CD14-positive monocyte (primary cell): Measurements from ENCODE around the gene TXNRD1. TPM values are rescaled to one million over a fixed set of nuclear protein-coding genes. Genes with fewer than 3 reads are reported as not detected.

Experiments
- DNase-seq, 3 donors: peaks; one replicate each; pipeline ENCODE4 v3.0.0-alpha.2; 2011 to 2022
- H2AFZ ChIP-seq: 2 replicates; pipeline ENCODE4 v1.6.0; 2012; ENCODE audit warnings: mild to moderate bottlenecking, low read depth, low read length, inconsistent platforms; ENCODE audit not compliant: insufficient read depth, poor library complexity, severe bottlenecking
- H3K27ac ChIP-seq, 2 donors: 1 replicate in 1 of 2; 2 replicates in 1 of 2; pipeline ENCODE4 v1.5.1; 2012 to 2013; ENCODE audit warnings: low read length in 2 of 2, control low read depth in 1 of 2, inconsistent platforms in 1 of 2, low read depth in 1 of 2, mild to moderate bottlenecking in 1 of 2
- H3K27me3 ChIP-seq, 2 donors: one replicate each; pipeline versions ENCODE4 v1.6.0 to v1.6.1; 2011 to 2013; ENCODE audit warnings: low read length in 2 of 2; ENCODE audit not compliant: control insufficient read depth in 2 of 2, insufficient read depth in 2 of 2
- H3K36me3 ChIP-seq, 2 donors: replicated peaks in 1 of 2; 1 replicate in 1 of 2; 2 replicates in 1 of 2; pipeline versions ENCODE4 v1.5.1 to v1.6.1; 2012 to 2013; ENCODE audit warnings: low read length in 2 of 2, control low read depth in 1 of 2, inconsistent platforms in 1 of 2, mild to moderate bottlenecking in 1 of 2; ENCODE audit not compliant: insufficient read depth in 2 of 2, control insufficient read depth in 1 of 2
- H3K4me1 ChIP-seq, 2 donors: 1 replicate in 1 of 2; 2 replicates in 1 of 2; pipeline versions ENCODE4 v1.5.1 to v1.6.1; 2012 to 2013; ENCODE audit warnings: low read length in 2 of 2, control low read depth in 1 of 2, inconsistent platforms in 1 of 2, mild to moderate bottlenecking in 1 of 2, moderate library complexity in 1 of 2; ENCODE audit not compliant: insufficient read depth in 2 of 2, control insufficient read depth in 1 of 2
- H3K4me2 ChIP-seq: replicated peaks from 2 replicates; pipeline ENCODE3; 2012; ENCODE audit warnings: low read length, moderate library complexity, mild to moderate bottlenecking; ENCODE audit not compliant: poor library complexity, severe bottlenecking; ENCODE audit errors: extremely low read depth
- H3K4me3 ChIP-seq, 3 experiments: fragments of 200-600 bp in 1 of 3; sonication (generic) in 1 of 3; replicated peaks in 1 of 3; 1 replicate in 2 of 3; 2 replicates in 1 of 3; pipeline ENCODE4 v1.5.1; 2011 to 2013; ENCODE audit warnings: low read length in 3 of 3, mild to moderate bottlenecking in 3 of 3, control low read depth in 2 of 3, low read depth in 2 of 3, inconsistent platforms in 1 of 3, moderate library complexity in 1 of 3
- H3K79me2 ChIP-seq: 2 replicates; pipeline ENCODE4 v1.6.0; 2012; ENCODE audit warnings: mild to moderate bottlenecking, control low read depth, inconsistent platforms, low read length, moderate library complexity; ENCODE audit not compliant: insufficient read depth
- H3K9ac ChIP-seq: 2 replicates; pipeline ENCODE4 v1.6.0; 2017; ENCODE audit warnings: low read length, mild to moderate bottlenecking; ENCODE audit not compliant: insufficient read depth, poor library complexity, severe bottlenecking
- H3K9me3 ChIP-seq, 2 donors: replicated peaks in 1 of 2; 1 replicate in 1 of 2; 2 replicates in 1 of 2; pipeline versions ENCODE4 v1.5.1 to v1.6.1; 2012 to 2013; ENCODE audit warnings: low read length in 2 of 2, control low read depth in 1 of 2; ENCODE audit not compliant: control insufficient read depth in 1 of 2, insufficient read depth in 1 of 2
- H4K20me1 ChIP-seq: 2 replicates; pipeline ENCODE4 v1.6.0; 2012; ENCODE audit warnings: mild to moderate bottlenecking, low read length, control low read depth, moderate library complexity; ENCODE audit not compliant: insufficient read depth
- H3K27ac Mint-ChIP-seq, 7 donors: one replicate each; pipeline ENCODE4 v1.8.0; 2020; ENCODE audit warnings: mild to moderate bottlenecking in 7 of 7, mixed read lengths in 7 of 7, moderate library complexity in 6 of 7, inconsistent platforms in 2 of 7
- H3K27me3 Mint-ChIP-seq, 3 donors: one replicate each; pipeline ENCODE4 v1.8.0; 2021 to 2022; ENCODE audit warnings: low read depth in 3 of 3, mild to moderate bottlenecking in 3 of 3, mixed read lengths in 3 of 3, moderate library complexity in 3 of 3, inconsistent platforms in 1 of 3
- H3K36me3 Mint-ChIP-seq, 2 donors: one replicate each; pipeline ENCODE4 v1.8.0; 2020; ENCODE audit warnings: mixed read lengths in 2 of 2, inconsistent platforms in 1 of 2, mild to moderate bottlenecking in 1 of 2
- H3K4me1 Mint-ChIP-seq: one replicate; pipeline ENCODE4 v1.8.0; 2020; ENCODE audit warnings: mild to moderate bottlenecking, mixed read lengths
- H3K4me3 Mint-ChIP-seq, 2 donors: one replicate each; pipeline ENCODE4 v1.8.0; 2020; ENCODE audit warnings: mild to moderate bottlenecking in 2 of 2, mixed read lengths in 2 of 2, moderate library complexity in 1 of 2
- H3K9me3 Mint-ChIP-seq, 7 donors: one replicate each; pipeline ENCODE4 v1.8.0; 2020 to 2022; ENCODE audit warnings: mixed read lengths in 7 of 7, mild to moderate bottlenecking in 6 of 7, moderate library complexity in 6 of 7, inconsistent platforms in 2 of 7
- WGBS: methylation state at CpG from one replicate; pipeline ENCODE4 v1.1.5; 2013; ENCODE audit warnings: missing lambda C conversion rate; ENCODE audit not compliant: insufficient coverage; 5-methylcytosine and 5-hydroxymethylcytosine counted together
- intact Hi-C, 2 donors: fragments of 100-400 bp; cut with micrococcal nuclease; formaldehyde crosslinking; loops; one replicate each; pipeline versions ENCODE4 v1.15.0 to v1.15.1; 2023
- polyA plus RNA-seq, 3 donors: library from polyadenylated mRNA; depleted of rRNA in 1 of 3; unstranded in 2 of 3; stranded (reverse) in 1 of 3; fragments of 300-500 nt in 2 of 3; fragments of >200 nt in 1 of 3; fragmentation: Illumina TruSeq in 2 of 3; gene quantifications; 1 replicate in 2 of 3; 2 replicates in 1 of 3; pipeline ENCODE4 v1.2.3, GENCODE V29; 2012 to 2021
- TF ChIP-seq, protein P1 (sequence below): fragments of 200-600 bp; IDR thresholded peaks from one replicate; pipeline ENCODE4 v1.8.0; 2022; ENCODE audit warnings: antibody characterized with exemption, mild to moderate bottlenecking

The TXNRD1 gene
- polyA plus RNA-seq, 3 donors: 26.9 to 46.1 (median 29.2) TPM

DNA sequence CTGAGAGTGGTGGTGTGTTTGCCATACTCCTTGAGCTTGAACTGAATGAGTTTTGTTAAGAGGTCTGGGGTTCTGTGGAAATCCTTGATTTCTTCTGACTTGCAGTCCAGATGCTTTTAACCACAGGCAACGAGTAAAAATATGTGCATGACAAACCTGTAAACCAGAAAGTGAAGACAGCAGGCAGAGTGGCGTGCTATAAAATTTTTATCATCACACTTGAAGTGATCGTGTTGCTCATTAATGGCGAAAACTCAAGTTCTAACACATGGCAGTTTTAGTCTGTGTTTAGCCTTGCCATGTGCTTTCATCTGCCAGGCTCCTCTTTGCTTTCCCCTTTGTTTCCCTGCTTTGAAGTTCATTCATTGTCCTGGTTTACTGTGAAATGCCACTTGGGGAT lies 28.0 kb downstream of the TXNRD1 start:
- H3K4me1 ChIP-seq: no peaks in the 10 kb centered on the region
- H3K27ac ChIP-seq: no peak overlapping the region
- no peak overlapping the region for H3K4me3 ChIP-seq
- no peaks in the 10 kb centered on the region for H4K20me1 ChIP-seq
- Mint-ChIP-seq H3K27ac (no peak overlapping the region), H3K4me3 (no peak overlapping the region), H3K9me3 (peaks cover 0 to 6% (median 3%) of the 10 kb centered on the region in 7 donors), H3K27me3 (peaks cover 0 to 5% (median 1%) of the 10 kb centered on the region in 3 donors), H3K36me3 (no peaks in the 10 kb centered on the region), H3K4me1 (peaks cover 7% of the 10 kb centered on the region)
- no peaks in the 10 kb centered on the region for H3K9me3 ChIP-seq
- intact Hi-C loops: no loop called here
- TF ChIP-seq, protein P1, sequence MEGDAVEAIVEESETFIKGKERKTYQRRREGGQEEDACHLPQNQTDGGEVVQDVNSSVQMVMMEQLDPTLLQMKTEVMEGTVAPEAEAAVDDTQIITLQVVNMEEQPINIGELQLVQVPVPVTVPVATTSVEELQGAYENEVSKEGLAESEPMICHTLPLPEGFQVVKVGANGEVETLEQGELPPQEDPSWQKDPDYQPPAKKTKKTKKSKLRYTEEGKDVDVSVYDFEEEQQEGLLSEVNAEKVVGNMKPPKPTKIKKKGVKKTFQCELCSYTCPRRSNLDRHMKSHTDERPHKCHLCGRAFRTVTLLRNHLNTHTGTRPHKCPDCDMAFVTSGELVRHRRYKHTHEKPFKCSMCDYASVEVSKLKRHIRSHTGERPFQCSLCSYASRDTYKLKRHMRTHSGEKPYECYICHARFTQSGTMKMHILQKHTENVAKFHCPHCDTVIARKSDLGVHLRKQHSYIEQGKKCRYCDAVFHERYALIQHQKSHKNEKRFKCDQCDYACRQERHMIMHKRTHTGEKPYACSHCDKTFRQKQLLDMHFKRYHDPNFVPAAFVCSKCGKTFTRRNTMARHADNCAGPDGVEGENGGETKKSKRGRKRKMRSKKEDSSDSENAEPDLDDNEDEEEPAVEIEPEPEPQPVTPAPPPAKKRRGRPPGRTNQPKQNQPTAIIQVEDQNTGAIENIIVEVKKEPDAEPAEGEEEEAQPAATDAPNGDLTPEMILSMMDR: no peak
- H3K4me2 ChIP-seq: no peak overlapping the region
- no peaks in the 10 kb centered on the region for H3K27me3 ChIP-seq
- no peak for DNase-seq
- no peaks in the 10 kb centered on the region for H3K79me2 ChIP-seq
- H2AFZ ChIP-seq: no peak overlapping the region
- no peaks in the 10 kb centered on the region for H3K36me3 ChIP-seq
- H3K9ac ChIP-seq: no peak overlapping the region
- 75% methylated on average over 4 of the region's 4 CpGs for WGBS

DNA sequence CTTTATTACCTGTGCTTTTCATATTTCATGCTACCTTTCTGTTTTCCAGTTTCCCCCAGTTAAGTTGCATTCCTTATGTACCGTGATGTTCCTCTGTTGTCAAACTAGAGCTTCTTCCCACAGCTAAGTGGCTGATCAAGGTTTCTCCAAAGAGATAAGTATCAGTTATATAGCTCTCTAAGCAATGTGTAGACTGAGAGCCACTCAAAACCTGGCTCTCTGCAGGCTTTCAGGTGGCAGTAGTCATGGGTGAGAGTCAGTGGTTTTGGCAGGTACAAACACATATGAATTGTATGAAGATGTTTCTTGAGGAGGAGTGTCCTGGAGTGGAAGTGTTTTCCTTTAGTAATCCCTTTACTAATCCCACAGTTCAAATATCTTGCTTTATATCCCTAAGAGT lies 28.4 kb downstream of the TXNRD1 start:
- TF ChIP-seq, protein P1: no peak
- H4K20me1 ChIP-seq: no peaks in the 10 kb centered on the region
- no CpG with 5 or more reads among the region's 1 CpG for WGBS
- Mint-ChIP-seq H3K9me3 (peaks cover 0 to 6% (median 3%) of the 10 kb centered on the region in 7 donors), H3K27ac (no peak overlapping the region), H3K27me3 (peaks cover 0 to 5% (median 1%) of the 10 kb centered on the region in 3 donors), H3K4me3 (no peak overlapping the region), H3K36me3 (no peaks in the 10 kb centered on the region), H3K4me1 (peaks cover 7% of the 10 kb centered on the region)
- no peaks in the 10 kb centered on the region for H3K27me3 ChIP-seq
- H3K79me2 ChIP-seq: no peaks in the 10 kb centered on the region
- H3K27ac ChIP-seq: no peak overlapping the region
- H3K4me1 ChIP-seq: no peaks in the 10 kb centered on the region
- no peak for DNase-seq
- H3K9ac ChIP-seq: no peak overlapping the region
- H3K4me2 ChIP-seq: no peak overlapping the region
- H2AFZ ChIP-seq: no peak overlapping the region
- H3K4me3 ChIP-seq: no peak overlapping the region
- intact Hi-C loops: no loop called here
- H3K36me3 ChIP-seq: no peaks in the 10 kb centered on the region
- no peaks in the 10 kb centered on the region for H3K9me3 ChIP-seq
